HepG2 (cell line): ENCODE results near the gene PIGL. TPM values are rescaled to one million over a fixed set of nuclear protein-coding genes. Genes with fewer than 3 reads are reported as not detected.
"Not testable (repeated sequence)": the region's sequence is repeated elsewhere in the genome, so short reads cannot be mapped to it uniquely, and the experiment has no call there.

Source experiments
- FOSL2 ChIP-seq: sonication (generic); formaldehyde crosslinking; IDR thresholded peaks from 2 replicates; pipeline ENCODE4 v1.4.0; 2020; ENCODE audit warnings: missing genetic modification reagents
- HNF4A ChIP-seq: sonication (generic); formaldehyde crosslinking; IDR thresholded peaks from 2 replicates; pipeline ENCODE4 v1.4.0; 2020; ENCODE audit warnings: missing genetic modification reagents
- POGZ ChIP-seq: sonication (generic); formaldehyde crosslinking; IDR thresholded peaks from 2 replicates; pipeline ENCODE4 v1.4.0; 2020; ENCODE audit warnings: mild to moderate bottlenecking, missing genetic modification reagents
- RXRA ChIP-seq: sonication (generic); formaldehyde crosslinking; IDR thresholded peaks from 2 replicates; pipeline ENCODE4 v1.5.1; 2020; ENCODE audit warnings: missing genetic modification reagents
- RXRB ChIP-seq: IDR thresholded peaks from 2 replicates; pipeline ENCODE4 v1.6.1; 2016; ENCODE audit warnings: borderline replicate concordance, missing genetic modification reagents, missing compliant biosample characterization
- SKI ChIP-seq: fragments of 450-650 bp; IDR thresholded peaks from one replicate; pipeline ENCODE4 v1.6.1; 2018; ENCODE audit warnings: mild to moderate bottlenecking; ENCODE audit not compliant: partially characterized antibody
- SOX13 ChIP-seq, 3 experiments: fragments of 450-650 bp in 1 of 3; sonication (generic) in 1 of 3; formaldehyde crosslinking in 1 of 3; IDR thresholded peaks in 2 of 3; conservative IDR thresholded peaks in 1 of 3; 2 replicates each; pipeline versions ENCODE4 v1.5.0 to v1.6.1; 2016 to 2020; ENCODE audit warnings: antibody characterized with exemption in 1 of 3, mild to moderate bottlenecking in 1 of 3, missing compliant biosample characterization in 1 of 3, missing genetic modification reagents in 1 of 3, moderate library complexity in 1 of 3
- TBX3 ChIP-seq: fragments of 450-650 bp; IDR thresholded peaks from 2 replicates; pipeline ENCODE4 v1.6.1; 2017; ENCODE audit warnings: antibody characterized with exemption, mild to moderate bottlenecking, inconsistent platforms, borderline replicate concordance
- TCF7 ChIP-seq: sonication (generic); IDR thresholded peaks from 2 replicates; pipeline ENCODE4 v1.6.1; 2016; ENCODE audit warnings: antibody characterized with exemption, low read depth
- ZNF501 ChIP-seq: sonication (generic); formaldehyde crosslinking; IDR thresholded peaks from 2 replicates; pipeline ENCODE4 v1.5.1; 2020; ENCODE audit warnings: mild to moderate bottlenecking, moderate library complexity, missing genetic modification reagents
- polyA plus RNA-seq, 8 experiments: library from polyadenylated mRNA; depleted of rRNA in 3 of 8; stranded (reverse) in 7 of 8; unstranded in 1 of 8; fragments of >200 nt; fragmentation: Illumina TruSeq in 4 of 8; extraction: Trizol in 4 of 8; gene quantifications; 2 replicates each; pipeline versions ENCODE4 v1.2.1 to v1.2.3, GENCODE V29; 2011 to 2016; ENCODE audit warnings: low read depth in 4 of 8, missing spikeins in 1 of 8, mixed read lengths in 1 of 8; ENCODE audit not compliant: insufficient read depth in 1 of 8
- total RNA-seq, 5 experiments: library from RNA; depleted of rRNA; stranded (reverse); fragments of >200 nt; fragmentation: Illumina TruSeq; extraction: Trizol; gene quantifications; 2 replicates each; pipeline ENCODE4 v1.2.3, GENCODE V29; 2016; ENCODE audit warnings: low read depth in 1 of 5
- TF ChIP-seq, protein P1 (sequence below): IDR thresholded peaks from 2 replicates; pipeline ENCODE4 v1.6.1; 2016; ENCODE audit warnings: low read depth
- TF ChIP-seq, protein P2 (sequence below): sonication (generic); formaldehyde crosslinking; IDR thresholded peaks from 2 replicates; pipeline ENCODE4 v1.5.1; 2020; ENCODE audit warnings: mild to moderate bottlenecking, missing genetic modification reagents, borderline replicate concordance
- TF ChIP-seq, protein P3 (sequence below): sonication (generic); formaldehyde crosslinking; IDR thresholded peaks from 2 replicates; pipeline ENCODE4 v1.5.1; 2020; ENCODE audit warnings: mild to moderate bottlenecking, missing genetic modification reagents, moderate library complexity
- TF ChIP-seq, protein P4 (sequence below): sonication (generic); formaldehyde crosslinking; IDR thresholded peaks from 2 replicates; pipeline ENCODE4 v1.8.0; 2022; ENCODE audit warnings: missing genetic modification reagents, mild to moderate bottlenecking, moderate library complexity, borderline replicate concordance

The PIGL gene
- total and polyA plus RNA-seq, 2 of the 13 experiments (the other 11 are each of a cell fraction or from before 2014, with no cell fraction given): 28.5 to 63.8 TPM

DNA sequence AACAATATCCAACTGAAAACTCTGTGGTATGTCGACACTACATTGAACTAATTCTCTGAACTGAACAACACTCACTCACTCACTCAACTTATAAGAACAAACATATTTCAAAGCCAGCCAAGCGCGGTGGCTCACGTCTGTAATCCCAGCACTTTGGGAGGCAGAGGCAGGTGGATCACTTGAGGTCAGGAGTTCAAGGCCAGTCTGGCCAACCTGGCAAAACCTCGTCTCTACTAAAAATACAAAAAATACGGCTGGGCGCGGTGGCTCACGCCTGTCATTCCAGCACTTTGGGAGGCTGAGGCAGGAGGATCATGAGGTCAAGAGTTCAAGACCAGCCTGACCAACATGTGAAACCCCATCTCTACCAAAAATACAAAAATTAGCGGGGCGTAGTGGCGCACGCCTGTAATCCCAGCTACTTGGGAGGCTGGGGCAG is 15.3 kb upstream of the PIGL start (continued):
- 0 out of 2 replicates have a peak, but pooled peaks have one; percentile 30 for TF ChIP-seq HNF4A
- TF ChIP-seq RXRB (CRISPR knock-in tag): peak; percentile 51; the same call in 1 of the 2 replicates
- TF ChIP-seq, protein P1, sequence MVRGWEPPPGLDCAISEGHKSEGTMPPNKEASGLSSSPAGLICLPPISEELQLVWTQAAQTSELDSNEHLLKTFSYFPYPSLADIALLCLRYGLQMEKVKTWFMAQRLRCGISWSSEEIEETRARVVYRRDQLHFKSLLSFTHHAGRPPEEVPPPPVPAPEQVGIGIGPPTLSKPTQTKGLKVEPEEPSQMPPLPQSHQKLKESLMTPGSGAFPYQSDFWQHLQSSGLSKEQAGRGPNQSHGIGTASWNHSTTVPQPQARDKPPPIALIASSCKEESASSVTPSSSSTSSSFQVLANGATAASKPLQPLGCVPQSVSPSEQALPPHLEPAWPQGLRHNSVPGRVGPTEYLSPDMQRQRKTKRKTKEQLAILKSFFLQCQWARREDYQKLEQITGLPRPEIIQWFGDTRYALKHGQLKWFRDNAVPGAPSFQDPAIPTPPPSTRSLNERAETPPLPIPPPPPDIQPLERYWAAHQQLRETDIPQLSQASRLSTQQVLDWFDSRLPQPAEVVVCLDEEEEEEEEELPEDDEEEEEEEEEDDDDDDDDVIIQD: peak; percentile 24; the same call in 1 of the 2 replicates
- TF ChIP-seq, protein P2, sequence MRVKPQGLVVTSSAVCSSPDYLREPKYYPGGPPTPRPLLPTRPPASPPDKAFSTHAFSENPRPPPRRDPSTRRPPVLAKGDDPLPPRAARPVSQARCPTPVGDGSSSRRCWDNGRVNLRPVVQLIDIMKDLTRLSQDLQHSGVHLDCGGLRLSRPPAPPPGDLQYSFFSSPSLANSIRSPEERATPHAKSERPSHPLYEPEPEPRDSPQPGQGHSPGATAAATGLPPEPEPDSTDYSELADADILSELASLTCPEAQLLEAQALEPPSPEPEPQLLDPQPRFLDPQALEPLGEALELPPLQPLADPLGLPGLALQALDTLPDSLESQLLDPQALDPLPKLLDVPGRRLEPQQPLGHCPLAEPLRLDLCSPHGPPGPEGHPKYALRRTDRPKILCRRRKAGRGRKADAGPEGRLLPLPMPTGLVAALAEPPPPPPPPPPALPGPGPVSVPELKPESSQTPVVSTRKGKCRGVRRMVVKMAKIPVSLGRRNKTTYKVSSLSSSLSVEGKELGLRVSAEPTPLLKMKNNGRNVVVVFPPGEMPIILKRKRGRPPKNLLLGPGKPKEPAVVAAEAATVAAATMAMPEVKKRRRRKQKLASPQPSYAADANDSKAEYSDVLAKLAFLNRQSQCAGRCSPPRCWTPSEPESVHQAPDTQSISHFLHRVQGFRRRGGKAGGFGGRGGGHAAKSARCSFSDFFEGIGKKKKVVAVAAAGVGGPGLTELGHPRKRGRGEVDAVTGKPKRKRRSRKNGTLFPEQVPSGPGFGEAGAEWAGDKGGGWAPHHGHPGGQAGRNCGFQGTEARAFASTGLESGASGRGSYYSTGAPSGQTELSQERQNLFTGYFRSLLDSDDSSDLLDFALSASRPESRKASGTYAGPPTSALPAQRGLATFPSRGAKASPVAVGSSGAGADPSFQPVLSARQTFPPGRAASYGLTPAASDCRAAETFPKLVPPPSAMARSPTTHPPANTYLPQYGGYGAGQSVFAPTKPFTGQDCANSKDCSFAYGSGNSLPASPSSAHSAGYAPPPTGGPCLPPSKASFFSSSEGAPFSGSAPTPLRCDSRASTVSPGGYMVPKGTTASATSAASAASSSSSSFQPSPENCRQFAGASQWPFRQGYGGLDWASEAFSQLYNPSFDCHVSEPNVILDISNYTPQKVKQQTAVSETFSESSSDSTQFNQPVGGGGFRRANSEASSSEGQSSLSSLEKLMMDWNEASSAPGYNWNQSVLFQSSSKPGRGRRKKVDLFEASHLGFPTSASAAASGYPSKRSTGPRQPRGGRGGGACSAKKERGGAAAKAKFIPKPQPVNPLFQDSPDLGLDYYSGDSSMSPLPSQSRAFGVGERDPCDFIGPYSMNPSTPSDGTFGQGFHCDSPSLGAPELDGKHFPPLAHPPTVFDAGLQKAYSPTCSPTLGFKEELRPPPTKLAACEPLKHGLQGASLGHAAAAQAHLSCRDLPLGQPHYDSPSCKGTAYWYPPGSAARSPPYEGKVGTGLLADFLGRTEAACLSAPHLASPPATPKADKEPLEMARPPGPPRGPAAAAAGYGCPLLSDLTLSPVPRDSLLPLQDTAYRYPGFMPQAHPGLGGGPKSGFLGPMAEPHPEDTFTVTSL (CRISPR knock-in tag): peak; percentile 56; the same call in 1 of the 2 replicates
- 0 out of 2 replicates have a peak, but pooled peaks have one; percentile 15 for TF ChIP-seq TBX3
- peak; percentile 83 for TF ChIP-seq SKI
- TF ChIP-seq ZNF501 (CRISPR knock-in tag): peak; percentile 56; the same call in 1 of the 2 replicates
- peak; percentile 86 for TF ChIP-seq RXRA
- TF ChIP-seq, protein P3, sequence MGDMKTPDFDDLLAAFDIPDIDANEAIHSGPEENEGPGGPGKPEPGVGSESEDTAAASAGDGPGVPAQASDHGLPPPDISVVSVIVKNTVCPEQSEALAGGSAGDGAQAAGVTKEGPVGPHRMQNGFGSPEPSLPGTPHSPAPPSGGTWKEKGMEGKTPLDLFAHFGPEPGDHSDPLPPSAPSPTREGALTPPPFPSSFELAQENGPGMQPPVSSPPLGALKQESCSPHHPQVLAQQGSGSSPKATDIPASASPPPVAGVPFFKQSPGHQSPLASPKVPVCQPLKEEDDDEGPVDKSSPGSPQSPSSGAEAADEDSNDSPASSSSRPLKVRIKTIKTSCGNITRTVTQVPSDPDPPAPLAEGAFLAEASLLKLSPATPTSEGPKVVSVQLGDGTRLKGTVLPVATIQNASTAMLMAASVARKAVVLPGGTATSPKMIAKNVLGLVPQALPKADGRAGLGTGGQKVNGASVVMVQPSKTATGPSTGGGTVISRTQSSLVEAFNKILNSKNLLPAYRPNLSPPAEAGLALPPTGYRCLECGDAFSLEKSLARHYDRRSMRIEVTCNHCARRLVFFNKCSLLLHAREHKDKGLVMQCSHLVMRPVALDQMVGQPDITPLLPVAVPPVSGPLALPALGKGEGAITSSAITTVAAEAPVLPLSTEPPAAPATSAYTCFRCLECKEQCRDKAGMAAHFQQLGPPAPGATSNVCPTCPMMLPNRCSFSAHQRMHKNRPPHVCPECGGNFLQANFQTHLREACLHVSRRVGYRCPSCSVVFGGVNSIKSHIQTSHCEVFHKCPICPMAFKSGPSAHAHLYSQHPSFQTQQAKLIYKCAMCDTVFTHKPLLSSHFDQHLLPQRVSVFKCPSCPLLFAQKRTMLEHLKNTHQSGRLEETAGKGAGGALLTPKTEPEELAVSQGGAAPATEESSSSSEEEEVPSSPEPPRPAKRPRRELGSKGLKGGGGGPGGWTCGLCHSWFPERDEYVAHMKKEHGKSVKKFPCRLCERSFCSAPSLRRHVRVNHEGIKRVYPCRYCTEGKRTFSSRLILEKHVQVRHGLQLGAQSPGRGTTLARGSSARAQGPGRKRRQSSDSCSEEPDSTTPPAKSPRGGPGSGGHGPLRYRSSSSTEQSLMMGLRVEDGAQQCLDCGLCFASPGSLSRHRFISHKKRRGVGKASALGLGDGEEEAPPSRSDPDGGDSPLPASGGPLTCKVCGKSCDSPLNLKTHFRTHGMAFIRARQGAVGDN: peak; percentile 43
- TF ChIP-seq, protein P4, sequence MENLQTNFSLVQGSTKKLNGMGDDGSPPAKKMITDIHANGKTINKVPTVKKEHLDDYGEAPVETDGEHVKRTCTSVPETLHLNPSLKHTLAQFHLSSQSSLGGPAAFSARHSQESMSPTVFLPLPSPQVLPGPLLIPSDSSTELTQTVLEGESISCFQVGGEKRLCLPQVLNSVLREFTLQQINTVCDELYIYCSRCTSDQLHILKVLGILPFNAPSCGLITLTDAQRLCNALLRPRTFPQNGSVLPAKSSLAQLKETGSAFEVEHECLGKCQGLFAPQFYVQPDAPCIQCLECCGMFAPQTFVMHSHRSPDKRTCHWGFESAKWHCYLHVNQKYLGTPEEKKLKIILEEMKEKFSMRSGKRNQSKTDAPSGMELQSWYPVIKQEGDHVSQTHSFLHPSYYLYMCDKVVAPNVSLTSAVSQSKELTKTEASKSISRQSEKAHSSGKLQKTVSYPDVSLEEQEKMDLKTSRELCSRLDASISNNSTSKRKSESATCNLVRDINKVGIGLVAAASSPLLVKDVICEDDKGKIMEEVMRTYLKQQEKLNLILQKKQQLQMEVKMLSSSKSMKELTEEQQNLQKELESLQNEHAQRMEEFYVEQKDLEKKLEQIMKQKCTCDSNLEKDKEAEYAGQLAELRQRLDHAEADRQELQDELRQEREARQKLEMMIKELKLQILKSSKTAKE: peak; percentile 28; the same call in 1 of the 2 replicates
- not testable (repeated sequence) for TF ChIP-seq SOX13 (IDR thresholded peaks at IDR 0.05)
- TF ChIP-seq SOX13 (CRISPR knock-in tag; conservative IDR thresholded peaks at IDR 0.05 in 1 of 2, IDR thresholded peaks at IDR 0.05 in 1 of 2): peak in 1 of 2 experiments; percentile 52; a peak in 2 of 4 replicates
- TF ChIP-seq POGZ: peak; percentile 24; the same call in 1 of the 2 replicates
- peak; percentile 55 for TF ChIP-seq TCF7
- TF ChIP-seq FOSL2 (CRISPR knock-in tag): peak; percentile 18; the same call in 1 of the 2 replicates
